ENCODE data around the gene TMEM253.

TMEM253 gene

GRCh38 chr14:21090940-21091663, 9.8 kb upstream of the TMEM253 start:
- DNase-seq, result no peak

- no peak for DNase-seq
Measured at GRCh38 chr14:21091821-21092272, 9.0 kb upstream of the TMEM253 start.

DNA sequence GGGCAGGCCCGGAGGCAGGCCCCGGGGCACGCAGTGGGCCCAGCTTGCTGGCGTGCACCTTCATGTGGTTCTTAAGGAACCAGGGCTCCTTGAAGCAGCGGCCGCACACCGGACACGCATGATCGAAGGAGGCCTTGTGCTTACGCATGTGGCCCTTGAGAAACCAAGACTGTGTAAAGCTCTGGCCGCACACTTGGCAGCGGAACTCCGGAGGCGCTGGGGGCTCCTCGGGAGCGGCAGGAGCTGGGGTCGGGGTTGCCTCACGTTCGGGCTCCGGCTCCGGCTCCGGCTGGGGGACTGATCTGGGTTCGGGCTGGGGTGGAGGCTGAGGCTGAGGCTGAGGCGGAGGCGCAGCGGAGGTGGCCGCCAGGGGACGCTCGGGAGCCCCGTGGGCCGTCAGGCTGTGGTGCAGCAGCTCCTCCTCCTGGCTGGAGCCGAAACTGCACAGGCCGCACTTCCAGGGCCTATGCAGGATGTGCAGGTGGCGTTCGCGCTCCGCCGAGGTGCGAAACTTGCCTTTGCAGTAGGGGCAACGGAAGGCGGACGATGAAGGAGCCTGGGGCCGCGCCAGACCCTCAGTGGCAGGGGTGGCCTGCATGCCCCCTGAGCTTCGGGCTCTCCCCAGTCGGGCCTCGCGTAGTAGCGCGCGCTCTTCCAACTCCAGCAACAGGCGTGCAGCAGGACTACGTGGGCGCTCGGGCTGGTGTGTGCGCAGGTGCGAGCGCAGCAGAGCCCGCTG, 8.4 kb upstream of the TMEM253 start:
- DNase-seq, result peak in 2 of 3 experiments; percentile 11 to 81

- DNase-seq, result no peak
Measured at GRCh38 chr14:21093018-21093417, 7.8 kb upstream of the TMEM253 start.

- peak; percentile 91 to 94 (median 92) for DNase-seq
Measured at GRCh38 chr14:21093769-21094681, 6.8 kb upstream of the TMEM253 start.

- no peak for DNase-seq
Measured at GRCh38 chr14:21095430-21096205, 5.2 kb upstream of the TMEM253 start.

DNA sequence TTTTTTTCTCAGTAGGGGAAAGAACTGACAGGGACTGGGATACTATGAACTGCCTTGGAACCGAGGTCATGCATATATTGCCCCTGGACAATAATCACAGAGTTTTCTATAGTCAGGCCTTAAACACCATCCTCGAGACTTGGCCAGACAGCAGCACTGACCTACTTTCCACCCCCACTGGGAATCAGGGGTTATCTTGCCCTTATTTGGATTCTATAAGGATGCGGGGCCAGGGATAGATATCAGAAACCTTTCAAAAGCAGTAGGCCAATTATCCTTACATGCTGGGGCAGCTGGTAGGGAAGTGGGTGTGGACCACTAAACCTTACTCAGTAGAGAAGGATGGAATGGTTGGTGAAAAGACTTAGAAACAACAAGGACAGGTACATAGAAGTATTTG, 4.4 kb upstream of the TMEM253 start:
- peak in 1 of 3 experiments; percentile 12 for DNase-seq

- DNase-seq, result peak; percentile 23 to 73 (median 65)
Measured at GRCh38 chr14:21096978-21097635, 3.8 kb upstream of the TMEM253 start.

DNA sequence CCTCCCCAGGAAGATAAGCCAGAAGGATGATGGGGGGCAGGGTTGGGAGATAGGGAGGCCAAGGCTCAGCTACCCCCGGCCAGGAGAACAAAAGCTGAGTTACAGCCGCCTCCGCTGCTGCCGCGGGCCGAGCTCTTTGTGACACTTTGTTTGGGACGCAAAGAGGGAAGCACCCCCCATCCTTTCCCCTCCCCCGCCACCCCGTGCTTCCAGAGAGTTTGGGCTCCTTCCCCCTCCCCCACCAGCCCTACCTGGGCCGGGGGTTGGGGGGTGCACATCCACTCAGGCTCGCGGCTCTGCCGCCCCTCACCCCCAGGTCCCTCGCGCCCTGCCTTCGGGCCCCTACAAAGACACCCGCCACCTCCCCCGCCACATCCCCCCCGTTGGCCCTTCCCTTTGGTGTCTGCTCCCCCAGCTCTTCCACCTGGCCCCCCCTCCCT, 3.2 kb upstream of the TMEM253 start:
- peak in 2 of 3 experiments; percentile 75 to 82 for DNase-seq

DNA sequence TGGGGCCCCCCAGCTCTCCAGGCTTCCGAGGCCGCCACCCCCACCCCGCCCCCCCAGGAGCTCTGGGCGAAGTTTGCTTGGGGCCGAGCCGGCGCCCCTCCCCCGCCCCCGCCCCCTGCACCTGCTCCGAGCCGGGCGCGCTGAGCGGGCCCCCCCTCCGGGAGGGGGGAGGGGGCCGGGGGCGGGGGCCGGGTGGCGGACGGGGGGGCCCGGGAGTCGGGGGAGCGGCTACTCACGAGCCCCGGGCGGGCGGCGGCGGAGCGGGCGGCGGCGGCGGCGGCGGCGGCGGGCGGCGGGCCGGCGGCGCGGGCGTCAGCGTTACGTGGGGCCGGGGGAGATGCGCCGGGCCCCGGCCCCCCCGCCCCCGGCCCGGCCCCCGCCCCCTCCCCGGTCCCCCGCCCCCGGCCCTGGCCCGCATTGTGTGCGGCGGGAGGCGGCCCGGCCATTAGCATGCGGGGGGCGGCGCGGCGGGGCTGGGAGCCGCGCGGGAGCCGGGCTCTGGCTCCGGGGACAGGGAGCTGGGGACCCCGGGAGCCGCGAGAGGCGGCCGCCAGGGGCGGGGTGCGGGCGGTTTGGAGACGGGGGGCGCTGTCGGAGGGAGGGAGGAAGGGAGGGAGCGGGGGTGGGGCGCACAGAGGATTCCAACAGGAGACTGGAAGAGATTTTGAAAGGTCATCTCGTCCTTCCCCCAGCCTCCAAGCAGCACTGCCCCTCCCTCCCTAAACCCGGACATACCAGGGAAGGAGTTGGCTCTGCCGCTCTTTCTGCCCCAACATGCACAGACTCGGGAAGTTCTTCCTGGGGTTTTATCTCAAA, 2.6 kb upstream of the TMEM253 start, which contains the start of gene ZNF219:
Gene ZNF219 (minus strand): TSS at position 580 of the 816 bp plus-strand sequence. CDS start 5,064 bp downstream, outside the sequence.
- peak; percentile 47 to 82 (median 75) for DNase-seq

DNA sequence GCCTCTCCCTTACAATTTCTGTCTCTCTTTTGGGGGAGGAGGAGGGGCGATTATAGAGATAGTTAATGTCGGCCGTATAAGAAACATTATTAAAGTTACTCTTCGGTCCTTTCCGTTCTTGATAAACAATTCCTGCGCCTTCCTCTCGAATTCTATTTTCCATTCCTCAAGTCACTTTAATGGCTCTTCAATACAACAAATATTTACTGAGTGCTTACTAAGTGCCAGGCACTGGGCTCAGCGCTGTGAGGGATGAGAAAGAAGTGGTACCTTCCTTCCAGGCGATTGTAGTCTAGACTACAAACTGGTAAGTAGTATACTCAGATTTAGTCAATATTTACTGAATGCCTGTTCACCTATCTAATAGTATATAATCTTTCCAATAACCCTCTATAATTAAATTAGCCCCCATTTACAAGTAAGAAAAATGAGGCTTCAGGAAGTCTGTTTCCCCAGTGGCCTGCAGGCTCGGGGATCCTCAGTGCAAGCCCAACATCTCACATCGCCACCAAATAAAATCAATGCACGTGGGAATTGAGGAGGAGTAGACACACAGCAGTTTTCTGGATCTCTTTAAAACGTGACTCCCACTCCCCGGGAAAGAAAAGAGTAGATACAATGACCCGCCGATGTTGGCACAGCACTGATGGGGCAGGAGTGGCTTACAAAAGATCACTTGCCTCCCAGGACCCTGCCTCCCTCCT, 1.8 kb upstream of the TMEM253 start:
- no peak for DNase-seq

- DNase-seq, result no peak
Measured at GRCh38 chr14:21099596-21099985, 1.3 kb upstream of the TMEM253 start.

- DNase-seq, result no peak
Measured at GRCh38 chr14:21101802-21102413, 1.0 kb downstream of the TMEM253 start.

DNA sequence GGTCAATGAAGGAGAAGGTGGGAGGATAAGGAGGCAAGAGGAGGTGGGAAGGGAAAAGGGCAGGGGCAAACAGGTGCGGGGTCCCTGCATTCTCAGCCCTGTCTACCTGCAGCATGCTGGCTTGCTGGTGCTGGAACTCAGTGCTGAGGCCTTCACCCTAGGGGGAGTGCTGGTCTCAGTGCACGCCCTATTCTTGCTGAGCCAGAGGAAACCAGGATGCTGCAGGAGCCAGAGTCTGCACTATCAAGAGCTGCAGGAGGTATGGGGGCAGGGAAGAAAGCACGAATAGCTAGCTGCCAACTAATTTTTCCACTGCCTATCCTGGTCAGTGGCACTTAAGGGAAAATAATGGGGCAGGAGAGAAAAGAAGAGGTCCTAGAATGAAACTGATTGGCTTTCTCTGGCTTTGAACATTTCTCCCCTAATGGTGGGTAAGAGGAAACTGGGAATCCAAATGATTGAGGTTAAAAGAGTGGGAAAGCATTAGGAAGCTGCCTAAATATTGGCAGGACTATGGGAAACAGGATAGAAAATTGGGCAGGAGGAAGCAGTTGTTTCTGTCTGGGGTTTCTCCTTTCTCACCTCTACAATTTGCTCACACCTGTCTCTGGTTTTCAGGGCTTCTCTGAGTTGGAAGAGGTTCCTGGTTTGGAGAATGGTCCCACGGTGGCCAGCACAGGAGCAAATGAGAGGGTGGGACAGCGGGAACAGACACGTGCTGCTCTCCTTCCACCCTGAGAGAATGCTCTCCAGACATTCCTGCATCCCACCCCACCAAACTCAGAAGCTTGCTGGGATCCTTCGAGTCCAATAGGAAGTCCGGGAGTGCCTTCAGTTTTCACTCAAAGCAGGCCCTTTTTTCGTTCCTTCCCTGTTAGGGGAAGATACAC, 1.9 kb downstream of the TMEM253 start:
- DNase-seq, result peak in 2 of 3 experiments; percentile 33 to 67

GRCh38 chr14:21103411-21103709, 2.5 kb downstream of the TMEM253 start:
- DNase-seq, result no peak

GRCh38 chr14:21103710-21104447, 3.0 kb downstream of the TMEM253 start:
- peak; percentile 98 to 99 (median 99) for DNase-seq

GRCh38 chr14:21104448-21105060, 3.7 kb downstream of the TMEM253 start:
- peak; percentile 85 to 94 (median 90) for DNase-seq
